ENCODE measurements around the gene SERPINE3.

Gene SERPINE3

GRCh38 chr13:51305271-51305967 is 34.1 kb upstream of the SERPINE3 start:
- Histone ChIP-seq H3K4me1 (ENCODE audit: insufficient read depth, insufficient read length) (peaks cover 3% of the 10 kb centered on the region), H3K27me3 (ENCODE audit: insufficient read depth, insufficient read length) (no peaks in the 10 kb centered on the region), H3K9me3 (ENCODE audit: insufficient read depth, low read length) (no peaks in the 10 kb centered on the region), H3K9ac (ENCODE audit: insufficient read length, low read depth) (no peak overlapping the region), H3K4me3 (ENCODE audit: insufficient read length, low read depth) (no peak overlapping the region), H3K36me3 (ENCODE audit: insufficient read depth, insufficient read length, low read length) (no peaks in the 10 kb centered on the region)
- DNase-seq (ENCODE audit: low read depth, low spot score) = no peak
- TF ChIP-seq SUZ12 (IDR thresholded peaks at IDR 0.05; ENCODE audit: extremely low read depth, insufficient read depth, insufficient read length) (no peak), YY1 (IDR thresholded peaks at IDR 0.05; ENCODE audit: insufficient read depth, insufficient read length) (no peak), ZNF274 (IDR thresholded peaks at IDR 0.05; ENCODE audit: low read depth, low read length) (no peak)

- Histone ChIP-seq H3K27me3 (ENCODE audit: insufficient read depth, insufficient read length) (no peaks in the 10 kb centered on the region), H3K4me3 (ENCODE audit: insufficient read length, low read depth) (no peak overlapping the region), H3K36me3 (ENCODE audit: insufficient read depth, insufficient read length, low read length) (no peaks in the 10 kb centered on the region), H3K9me3 (ENCODE audit: insufficient read depth, low read length) (no peaks in the 10 kb centered on the region), H3K9ac (ENCODE audit: insufficient read length, low read depth) (no peak overlapping the region), H3K4me1 (ENCODE audit: insufficient read depth, insufficient read length) (no peaks in the 10 kb centered on the region)
- no peak for DNase-seq (ENCODE audit: low read depth, low spot score)
- no peak for TF ChIP-seq ZNF274 (IDR thresholded peaks at IDR 0.05; ENCODE audit: low read depth, low read length)
- TF ChIP-seq YY1 (IDR thresholded peaks at IDR 0.05; ENCODE audit: insufficient read depth, insufficient read length) = no peak
- TF ChIP-seq SUZ12 (IDR thresholded peaks at IDR 0.05; ENCODE audit: extremely low read depth, insufficient read depth, insufficient read length) = no peak
These were observed 30.7 kb upstream of the SERPINE3 start for GRCh38 chr13:51308781-51309180.

- Histone ChIP-seq H3K9me3 (ENCODE audit: insufficient read depth, low read length) (no peaks in the 10 kb centered on the region), H3K9ac (ENCODE audit: insufficient read length, low read depth) (no peak overlapping the region), H3K4me3 (ENCODE audit: insufficient read length, low read depth) (no peak overlapping the region), H3K27me3 (ENCODE audit: insufficient read depth, insufficient read length) (no peaks in the 10 kb centered on the region), H3K4me1 (ENCODE audit: insufficient read depth, insufficient read length) (no peaks in the 10 kb centered on the region), H3K36me3 (ENCODE audit: insufficient read depth, insufficient read length, low read length) (no peaks in the 10 kb centered on the region)
- TF ChIP-seq SUZ12 (IDR thresholded peaks at IDR 0.05; ENCODE audit: extremely low read depth, insufficient read depth, insufficient read length) (no peak), YY1 (IDR thresholded peaks at IDR 0.05; ENCODE audit: insufficient read depth, insufficient read length) (no peak), ZNF274 (IDR thresholded peaks at IDR 0.05; ENCODE audit: low read depth, low read length) (no peak)
- DNase-seq (ENCODE audit: low read depth, low spot score) = no peak
These were observed 28.3 kb upstream of the SERPINE3 start for GRCh38 chr13:51311231-51311630.

GRCh38 chr13:51311957-51312520 is 27.5 kb upstream of the SERPINE3 start:
- H3K4me1 ChIP-seq (ENCODE audit: insufficient read depth, insufficient read length) = no peaks in the 10 kb centered on the region
- H3K9ac ChIP-seq (ENCODE audit: insufficient read length, low read depth) = no peak overlapping the region
- DNase-seq (ENCODE audit: low read depth, low spot score) = no peak
- H3K4me3 ChIP-seq (ENCODE audit: insufficient read length, low read depth) = no peak overlapping the region
- TF ChIP-seq ZNF274 (IDR thresholded peaks at IDR 0.05; ENCODE audit: low read depth, low read length) (no peak), YY1 (IDR thresholded peaks at IDR 0.05; ENCODE audit: insufficient read depth, insufficient read length) (no peak), SUZ12 (IDR thresholded peaks at IDR 0.05; ENCODE audit: extremely low read depth, insufficient read depth, insufficient read length) (no peak)
- no peaks in the 10 kb centered on the region for H3K36me3 ChIP-seq (ENCODE audit: insufficient read depth, insufficient read length, low read length)
- H3K27me3 ChIP-seq (ENCODE audit: insufficient read depth, insufficient read length) = no peaks in the 10 kb centered on the region
- H3K9me3 ChIP-seq (ENCODE audit: insufficient read depth, low read length) = no peaks in the 10 kb centered on the region

- H3K4me3 ChIP-seq (ENCODE audit: insufficient read length, low read depth) = no peak overlapping the region
- H3K9me3 ChIP-seq (ENCODE audit: insufficient read depth, low read length) = no peaks in the 10 kb centered on the region
- TF ChIP-seq SUZ12 (IDR thresholded peaks at IDR 0.05; ENCODE audit: extremely low read depth, insufficient read depth, insufficient read length) = no peak
- TF ChIP-seq YY1 (IDR thresholded peaks at IDR 0.05; ENCODE audit: insufficient read depth, insufficient read length) = no peak
- no peak for TF ChIP-seq ZNF274 (IDR thresholded peaks at IDR 0.05; ENCODE audit: low read depth, low read length)
- no peaks in the 10 kb centered on the region for H3K27me3 ChIP-seq (ENCODE audit: insufficient read depth, insufficient read length)
- no peak overlapping the region for H3K9ac ChIP-seq (ENCODE audit: insufficient read length, low read depth)
- DNase-seq (ENCODE audit: low read depth, low spot score) = no peak
- H3K4me1 ChIP-seq (ENCODE audit: insufficient read depth, insufficient read length) = no peaks in the 10 kb centered on the region
- H3K36me3 ChIP-seq (ENCODE audit: insufficient read depth, insufficient read length, low read length) = no peaks in the 10 kb centered on the region
These were observed 25.9 kb upstream of the SERPINE3 start for GRCh38 chr13:51313619-51314018.

GRCh38 chr13:51317262-51317661 is 22.2 kb upstream of the SERPINE3 start:
- TF ChIP-seq SUZ12 (IDR thresholded peaks at IDR 0.05; ENCODE audit: extremely low read depth, insufficient read depth, insufficient read length) (no peak), ZNF274 (IDR thresholded peaks at IDR 0.05; ENCODE audit: low read depth, low read length) (no peak), YY1 (IDR thresholded peaks at IDR 0.05; ENCODE audit: insufficient read depth, insufficient read length) (no peak)
- no peaks in the 10 kb centered on the region for H3K27me3 ChIP-seq (ENCODE audit: insufficient read depth, insufficient read length)
- no peaks in the 10 kb centered on the region for H3K4me1 ChIP-seq (ENCODE audit: insufficient read depth, insufficient read length)
- H3K36me3 ChIP-seq (ENCODE audit: insufficient read depth, insufficient read length, low read length) = no peaks in the 10 kb centered on the region
- H3K9ac ChIP-seq (ENCODE audit: insufficient read length, low read depth) = no peak overlapping the region
- no peak overlapping the region for H3K4me3 ChIP-seq (ENCODE audit: insufficient read length, low read depth)
- DNase-seq (ENCODE audit: low read depth, low spot score) = no peak
- H3K9me3 ChIP-seq (ENCODE audit: insufficient read depth, low read length) = no peaks in the 10 kb centered on the region

GRCh38 chr13:51318015-51318414 is 21.5 kb upstream of the SERPINE3 start:
- Histone ChIP-seq H3K36me3 (ENCODE audit: insufficient read depth, insufficient read length, low read length) (no peaks in the 10 kb centered on the region), H3K9me3 (ENCODE audit: insufficient read depth, low read length) (no peaks in the 10 kb centered on the region), H3K9ac (ENCODE audit: insufficient read length, low read depth) (no peak overlapping the region), H3K4me1 (ENCODE audit: insufficient read depth, insufficient read length) (no peaks in the 10 kb centered on the region), H3K27me3 (ENCODE audit: insufficient read depth, insufficient read length) (no peaks in the 10 kb centered on the region), H3K4me3 (ENCODE audit: insufficient read length, low read depth) (no peak overlapping the region)
- no peak for DNase-seq (ENCODE audit: low read depth, low spot score)
- TF ChIP-seq SUZ12 (IDR thresholded peaks at IDR 0.05; ENCODE audit: extremely low read depth, insufficient read depth, insufficient read length) (no peak), YY1 (IDR thresholded peaks at IDR 0.05; ENCODE audit: insufficient read depth, insufficient read length) (no peak)
